Body of pancreas (tissue), 4 donors: ENCODE results near the gene RBBP4. TPM values are rescaled to one million over a fixed set of nuclear protein-coding genes. Genes with fewer than 3 reads are reported as not detected.

Source experiments
- ATAC-seq: fragments of 150-250 bp; one replicate; pipeline ENCODE4 v1.9.1; 2016
- DNase-seq, 4 donors: peaks; one replicate each; pipeline ENCODE4 v3.0.0-alpha.2; 2019
- H3K27ac ChIP-seq, 4 donors: fragments of 200-600 bp; sonication (generic); 1 replicate in 3 of 4; 2 replicates in 1 of 4; pipeline versions ENCODE4 v1.5.1 to v1.6.1; 2016 to 2019; ENCODE audit warnings: mild to moderate bottlenecking in 1 of 4, mixed read lengths in 1 of 4, moderate library complexity in 1 of 4
- H3K27me3 ChIP-seq, 2 donors: fragments of 200-600 bp; sonication (generic); one replicate each; pipeline ENCODE4 v1.6.0; 2016; ENCODE audit warnings: mild to moderate bottlenecking in 1 of 2
- H3K36me3 ChIP-seq, 2 donors: fragments of 200-600 bp; sonication (generic); replicated peaks in 1 of 2; 2 replicates each; pipeline ENCODE4 v1.5.1; 2016; ENCODE audit warnings: low read depth in 2 of 2; ENCODE audit not compliant: insufficient read depth in 1 of 2
- H3K4me1 ChIP-seq: fragments of 200-600 bp; sonication (generic); one replicate; pipeline ENCODE4 v1.6.0; 2016
- H3K4me3 ChIP-seq, 2 donors: fragments of 200-600 bp; sonication (generic); 1 replicate in 1 of 2; 2 replicates in 1 of 2; pipeline ENCODE4 v1.5.1; 2016 to 2019
- H3K9me3 ChIP-seq, 3 donors: fragments of 200-600 bp; sonication (generic); 1 replicate in 2 of 3; 2 replicates in 1 of 3; pipeline ENCODE4 v1.5.1; 2016
- CTCF ChIP-seq, 7 experiments: fragments of 450-650 bp in 4 of 7; fragments of 200-600 bp in 3 of 7; sonication (generic) in 3 of 7; IDR thresholded peaks; one replicate each; pipeline ENCODE4 v1.5.1; 2016 to 2019; ENCODE audit warnings: antibody characterized with exemption in 7 of 7
- POLR2A ChIP-seq, 3 donors: fragments of 450-650 bp; IDR thresholded peaks; one replicate each; pipeline ENCODE4 v1.6.1; 2016; ENCODE audit warnings: antibody characterized with exemption in 3 of 3, mild to moderate bottlenecking in 2 of 3
- WGBS, 2 donors: methylation state at CpG; one replicate each; pipeline ENCODE4 v1.1.5; 2017; 5-methylcytosine and 5-hydroxymethylcytosine counted together
- intact Hi-C: fragments of 100-400 bp; cut with DNase I; formaldehyde crosslinking; loops from one replicate; pipeline ENCODE4 v1.15.1; 2023
- total RNA-seq, 2 donors: library from RNA; depleted of rRNA; stranded (reverse); fragments of >200 nt; gene quantifications; one replicate each; pipeline ENCODE4 v1.1.0, GENCODE V29; 2016

The RBBP4 gene
- total RNA-seq, 2 donors from 2014 or later, result 40.2 to 63.8 TPM

- no peak for TF ChIP-seq POLR2A (IDR thresholded peaks at IDR 0.05)
- no peak for TF ChIP-seq CTCF (IDR thresholded peaks at IDR 0.05)
- Histone ChIP-seq H3K27ac (peak overlapping the region in 2 of 4 donors; percentile 14 to 45), H3K4me3 (peak overlapping the region in 1 of 2 donors; percentile 2), H3K36me3 (no peaks in the 10 kb centered on the region), H3K27me3 (no peaks in the 10 kb centered on the region), H3K9me3 (no peaks in the 10 kb centered on the region), H3K4me1 (peaks cover 6% of the 10 kb centered on the region)
- no peak for ATAC-seq
- DNase-seq, result no peak
- WGBS, 2 donors, result 10 to 24% methylated on average over 3 to 12 of the region's 12 CpGs
- intact Hi-C loops, result no loop called here
Measured at GRCh38 chr1:32611859-32612188, 39.2 kb upstream of the RBBP4 start.

- DNase-seq (peak; percentile 91 to 94 (median 91)), ATAC-seq (peak; percentile 100)
- Histone ChIP-seq H3K27ac (peak overlapping the region in 2 of 4 donors; percentile 14 to 45), H3K27me3 (no peaks in the 10 kb centered on the region), H3K36me3 (no peaks in the 10 kb centered on the region), H3K4me3 (peak overlapping the region in 1 of 2 donors; percentile 2), H3K9me3 (no peaks in the 10 kb centered on the region), H3K4me1 (peaks cover 6% of the 10 kb centered on the region)
- intact Hi-C loops, result no loop called here
- TF ChIP-seq POLR2A (IDR thresholded peaks at IDR 0.05) (peak; percentile 45 to 70 (median 68)), CTCF (IDR thresholded peaks at IDR 0.05) (peak in 5 of 7 experiments; percentile 44 to 61 (median 45))
- WGBS, 2 donors, result 4 to 14% methylated on average over 13 to 35 of the region's 35 CpGs
Measured at GRCh38 chr1:32612189-32612881, 38.7 kb upstream of the RBBP4 start.

- Histone ChIP-seq H3K4me3 (no peak overlapping the region), H3K4me1 (peaks cover 6% of the 10 kb centered on the region), H3K27me3 (no peaks in the 10 kb centered on the region), H3K36me3 (no peaks in the 10 kb centered on the region), H3K9me3 (no peaks in the 10 kb centered on the region), H3K27ac (no peak overlapping the region)
- no peak for TF ChIP-seq CTCF (IDR thresholded peaks at IDR 0.05)
- TF ChIP-seq POLR2A (IDR thresholded peaks at IDR 0.05), result no peak
- intact Hi-C loops, result no loop called here
- WGBS, 2 donors, result 82 to 87% methylated on average over 5 of the region's 5 CpGs
- DNase-seq (no peak), ATAC-seq (no peak)
Measured at GRCh38 chr1:32613472-32613871, 37.5 kb upstream of the RBBP4 start.

- TF ChIP-seq POLR2A (IDR thresholded peaks at IDR 0.05) (no peak), CTCF (IDR thresholded peaks at IDR 0.05) (no peak)
- WGBS, 2 donors, result 93 to 95% methylated on average over 5 of the region's 5 CpGs
Measured at GRCh38 chr1:32618673-32619221, 32.3 kb upstream of the RBBP4 start.

More at GRCh38 chr1:32618673-32619221, 32.3 kb upstream of the RBBP4 start:
- ATAC-seq (no peak), DNase-seq (no peak)
- no peaks in the 10 kb centered on the region for H3K27me3 ChIP-seq
- no peak overlapping the region for H3K27ac ChIP-seq
- H3K36me3 ChIP-seq, result no peaks in the 10 kb centered on the region
- intact Hi-C loops, result no loop called here
- no peaks in the 10 kb centered on the region for H3K4me1 ChIP-seq
- no peak overlapping the region for H3K4me3 ChIP-seq
- no peaks in the 10 kb centered on the region for H3K9me3 ChIP-seq
